ENCODE data around the gene SPECC1.

SPECC1 gene

DNA sequence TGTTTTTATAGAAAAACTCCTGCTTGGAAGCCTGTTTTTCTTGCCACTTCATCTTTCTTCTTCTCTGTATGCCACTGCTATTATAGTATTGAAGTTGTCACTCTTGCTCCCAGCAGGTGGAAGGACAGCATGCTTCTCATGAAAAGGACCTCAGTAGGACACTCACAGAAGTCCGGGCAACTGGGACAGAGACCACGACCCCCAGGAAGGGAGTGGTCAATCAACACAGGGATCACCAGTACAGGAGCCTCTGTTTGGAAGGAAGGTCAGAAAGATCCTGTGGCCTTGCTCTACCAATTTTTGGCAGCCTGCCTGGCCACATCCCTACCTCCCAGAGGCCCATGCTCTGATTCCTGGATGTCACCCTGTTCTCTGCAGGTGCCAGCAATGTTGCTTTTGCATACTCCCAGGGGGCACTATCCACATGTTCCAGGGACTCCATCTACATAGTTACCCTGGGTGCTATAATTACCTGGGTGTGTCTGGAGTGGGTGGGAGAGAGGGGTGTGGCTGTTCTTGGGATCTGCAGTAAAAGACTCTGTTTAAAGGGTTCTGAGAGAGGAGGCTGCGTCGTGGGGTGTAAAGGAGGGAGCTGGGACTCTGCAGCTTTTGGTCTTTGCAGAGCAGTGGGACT, 17.8 kb upstream of the SPECC1 start:
- H3K27ac ChIP-seq (ENCODE audit: low read length, poor library complexity, severe bottlenecking), result no peak overlapping the region
- no peak overlapping the region for H3K4me2 ChIP-seq (ENCODE audit: low read length, poor library complexity, severe bottlenecking)
- WGBS, result 62% methylated on average over 4 of the region's 4 CpGs
- H3K23ac ChIP-seq (ENCODE audit: low read length in 2 of 2), result no peak overlapping the region
- no peaks in the 10 kb centered on the region for H3K36me3 ChIP-seq (ENCODE audit: control insufficient read depth in 1 of 2, insufficient read depth in 2 of 2, low read depth in 1 of 2, low read length in 2 of 2)
- H3K27me3 ChIP-seq (ENCODE audit: control insufficient read depth in 1 of 2, insufficient read depth in 1 of 2, low read length in 2 of 2), result peaks cover 13 to 23% of the 10 kb centered on the region in 2 experiments
- H2BK12ac ChIP-seq (ENCODE audit: low read length in 2 of 2), result no peak overlapping the region
- no peak overlapping the region for H2BK120ac ChIP-seq (ENCODE audit: low read depth, low read length)
- no peak overlapping the region for H3K9ac ChIP-seq (ENCODE audit: low read length)
- H3K18ac ChIP-seq (ENCODE audit: low read depth in 1 of 2, low read length in 2 of 2), result no peak overlapping the region
- no peak overlapping the region for H3K14ac ChIP-seq (ENCODE audit: low read length in 2 of 2)
- H3K4me3 ChIP-seq (ENCODE audit: insufficient read depth in 1 of 2, low read depth in 1 of 2, low read length in 2 of 2), result no peak overlapping the region
- H2AK5ac ChIP-seq (ENCODE audit: low read length, severe bottlenecking), result no peak overlapping the region
- H4K91ac ChIP-seq (ENCODE audit: low read length), result no peak overlapping the region
- H3K79me1 ChIP-seq (replicated peaks; ENCODE audit: low read length, poor library complexity, severe bottlenecking), result no peaks in the 10 kb centered on the region
- no peak overlapping the region for H4K8ac ChIP-seq (ENCODE audit: low read length)
- H2AFZ ChIP-seq (ENCODE audit: low read depth, low read length), result no peak overlapping the region
- no peak overlapping the region for H3K4ac ChIP-seq (ENCODE audit: low read depth in 1 of 2, low read length in 2 of 2)
- DNase-seq, result no peak
- no peaks in the 10 kb centered on the region for H3K9me3 ChIP-seq (ENCODE audit: control insufficient read depth, low read length)
- H3K4me1 ChIP-seq (ENCODE audit: control insufficient read depth, insufficient read depth, low read depth, low read length), result peaks cover 4% of the 10 kb centered on the region
- H2BK5ac ChIP-seq (ENCODE audit: low read depth, low read length, poor library complexity, severe bottlenecking), result no peak overlapping the region
- H2BK15ac ChIP-seq (ENCODE audit: low read depth, poor library complexity, severe bottlenecking), result no peak overlapping the region

DNA sequence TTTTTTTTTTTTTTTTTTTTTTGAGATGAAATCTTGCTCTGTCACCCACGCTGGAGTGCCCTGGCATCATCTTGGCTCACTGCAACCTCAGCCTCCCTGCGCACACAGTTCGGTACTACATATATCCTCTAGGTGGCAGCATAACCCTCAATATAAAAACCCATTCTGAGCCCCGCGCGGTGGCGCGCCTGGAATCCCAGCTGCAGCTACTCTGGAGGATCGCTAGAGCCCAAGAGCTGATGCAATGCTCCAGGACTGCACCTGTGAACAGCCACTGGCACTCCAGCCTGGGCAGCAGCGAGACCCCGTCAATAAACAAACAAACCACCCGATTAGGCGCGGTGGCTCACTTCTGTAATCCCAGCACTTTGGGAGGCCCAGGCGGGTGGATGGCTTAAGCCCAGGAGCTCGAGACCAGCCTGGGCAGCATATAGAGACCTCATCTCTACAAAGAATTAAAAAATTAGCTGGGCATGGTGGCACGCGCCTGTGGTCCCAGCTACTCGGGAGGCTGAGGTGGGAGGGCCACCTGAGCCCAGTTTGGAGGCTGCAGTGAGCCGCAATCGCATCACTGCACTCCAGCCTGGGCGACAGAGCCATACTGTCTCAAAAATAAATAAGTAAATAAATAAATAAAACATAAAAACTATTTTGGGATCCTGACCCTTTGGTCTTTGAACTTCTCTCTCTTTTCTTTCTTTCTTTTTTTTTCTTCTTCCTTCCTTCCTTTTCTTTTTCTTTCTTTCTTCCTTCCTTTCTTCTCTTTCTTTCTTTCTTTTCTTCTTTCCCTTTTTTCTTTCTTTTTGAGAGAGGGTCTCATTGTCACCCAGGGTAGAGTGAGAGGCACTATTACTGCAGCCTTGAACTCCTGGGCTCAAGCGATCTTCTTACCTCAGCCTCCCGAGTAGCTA, 16.1 kb upstream of the SPECC1 start:
- Histone ChIP-seq H2BK15ac (ENCODE audit: low read depth, poor library complexity, severe bottlenecking) (no peak overlapping the region), H3K79me1 (replicated peaks; ENCODE audit: low read length, poor library complexity, severe bottlenecking) (no peaks in the 10 kb centered on the region), H3K4ac (ENCODE audit: low read depth in 1 of 2, low read length in 2 of 2) (no peak overlapping the region), H2AK5ac (ENCODE audit: low read length, severe bottlenecking) (no peak overlapping the region), H3K9me3 (ENCODE audit: control insufficient read depth, low read length) (no peaks in the 10 kb centered on the region), H3K27ac (ENCODE audit: low read length, poor library complexity, severe bottlenecking) (no peak overlapping the region), H3K14ac (ENCODE audit: low read length in 2 of 2) (no peak overlapping the region), H3K23ac (ENCODE audit: low read length in 2 of 2) (no peak overlapping the region), H2BK120ac (ENCODE audit: low read depth, low read length) (no peak overlapping the region), H4K91ac (ENCODE audit: low read length) (no peak overlapping the region), H3K36me3 (ENCODE audit: control insufficient read depth in 1 of 2, insufficient read depth in 2 of 2, low read depth in 1 of 2, low read length in 2 of 2) (no peaks in the 10 kb centered on the region), H3K9ac (ENCODE audit: low read length) (no peak overlapping the region), H3K4me1 (ENCODE audit: control insufficient read depth, insufficient read depth, low read depth, low read length) (peaks cover 6% of the 10 kb centered on the region), H2BK12ac (ENCODE audit: low read length in 2 of 2) (no peak overlapping the region), H4K8ac (ENCODE audit: low read length) (no peak overlapping the region), H2AFZ (ENCODE audit: low read depth, low read length) (no peak overlapping the region), H2BK5ac (ENCODE audit: low read depth, low read length, poor library complexity, severe bottlenecking) (no peak overlapping the region), H3K27me3 (ENCODE audit: control insufficient read depth in 1 of 2, insufficient read depth in 1 of 2, low read length in 2 of 2) (peaks cover 13 to 28% of the 10 kb centered on the region in 2 experiments), H3K4me2 (ENCODE audit: low read length, poor library complexity, severe bottlenecking) (peak overlapping the region; percentile 65), H3K18ac (ENCODE audit: low read depth in 1 of 2, low read length in 2 of 2) (no peak overlapping the region), H3K4me3 (ENCODE audit: insufficient read depth in 1 of 2, low read depth in 1 of 2, low read length in 2 of 2) (no peak overlapping the region)
- peak; percentile 85 for DNase-seq
- WGBS, result 17% methylated on average over 20 of the region's 24 CpGs

DNA sequence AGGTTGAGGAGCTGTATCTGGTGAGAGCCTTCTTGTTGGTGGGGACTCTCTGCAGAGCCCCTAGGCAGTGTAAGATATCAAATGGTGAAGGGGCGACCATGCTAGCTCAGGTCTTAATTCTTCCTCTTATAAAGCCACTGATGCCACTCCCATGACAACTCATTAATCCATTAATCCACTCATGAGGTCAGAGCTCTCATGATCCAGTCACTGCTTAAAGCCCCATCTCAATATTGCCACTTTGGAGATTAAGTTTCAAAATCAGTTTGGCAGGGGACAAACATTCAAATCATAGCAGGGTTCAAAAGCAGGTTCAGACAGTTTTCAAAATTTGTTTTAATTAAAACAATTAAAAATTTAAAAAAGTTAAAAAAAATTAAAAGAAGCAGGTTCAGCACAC, 13.1 kb upstream of the SPECC1 start:
- Histone ChIP-seq H2BK12ac (ENCODE audit: low read length in 2 of 2) (no peak overlapping the region), H3K27ac (ENCODE audit: low read length, poor library complexity, severe bottlenecking) (no peak overlapping the region), H3K4me2 (ENCODE audit: low read length, poor library complexity, severe bottlenecking) (no peak overlapping the region), H3K9me3 (ENCODE audit: control insufficient read depth, low read length) (no peaks in the 10 kb centered on the region), H3K4me3 (ENCODE audit: insufficient read depth in 1 of 2, low read depth in 1 of 2, low read length in 2 of 2) (no peak overlapping the region), H3K14ac (ENCODE audit: low read length in 2 of 2) (no peak overlapping the region), H4K8ac (ENCODE audit: low read length) (no peak overlapping the region), H3K4ac (ENCODE audit: low read depth in 1 of 2, low read length in 2 of 2) (no peak overlapping the region), H2AK5ac (ENCODE audit: low read length, severe bottlenecking) (no peak overlapping the region), H3K4me1 (ENCODE audit: control insufficient read depth, insufficient read depth, low read depth, low read length) (peaks cover 6% of the 10 kb centered on the region), H2AFZ (ENCODE audit: low read depth, low read length) (no peak overlapping the region), H3K36me3 (ENCODE audit: control insufficient read depth in 1 of 2, insufficient read depth in 2 of 2, low read depth in 1 of 2, low read length in 2 of 2) (no peaks in the 10 kb centered on the region), H3K27me3 (ENCODE audit: control insufficient read depth in 1 of 2, insufficient read depth in 1 of 2, low read length in 2 of 2) (peaks cover 10 to 22% of the 10 kb centered on the region in 2 experiments), H2BK120ac (ENCODE audit: low read depth, low read length) (no peak overlapping the region), H3K23ac (ENCODE audit: low read length in 2 of 2) (no peak overlapping the region), H3K18ac (ENCODE audit: low read depth in 1 of 2, low read length in 2 of 2) (no peak overlapping the region), H4K91ac (ENCODE audit: low read length) (no peak overlapping the region), H2BK5ac (ENCODE audit: low read depth, low read length, poor library complexity, severe bottlenecking) (no peak overlapping the region), H3K9ac (ENCODE audit: low read length) (no peak overlapping the region), H3K79me1 (replicated peaks; ENCODE audit: low read length, poor library complexity, severe bottlenecking) (no peaks in the 10 kb centered on the region), H2BK15ac (ENCODE audit: low read depth, poor library complexity, severe bottlenecking) (no peak overlapping the region)
- no peak for DNase-seq
- 100% methylated on average over 1 of the region's 1 CpG for WGBS

DNA sequence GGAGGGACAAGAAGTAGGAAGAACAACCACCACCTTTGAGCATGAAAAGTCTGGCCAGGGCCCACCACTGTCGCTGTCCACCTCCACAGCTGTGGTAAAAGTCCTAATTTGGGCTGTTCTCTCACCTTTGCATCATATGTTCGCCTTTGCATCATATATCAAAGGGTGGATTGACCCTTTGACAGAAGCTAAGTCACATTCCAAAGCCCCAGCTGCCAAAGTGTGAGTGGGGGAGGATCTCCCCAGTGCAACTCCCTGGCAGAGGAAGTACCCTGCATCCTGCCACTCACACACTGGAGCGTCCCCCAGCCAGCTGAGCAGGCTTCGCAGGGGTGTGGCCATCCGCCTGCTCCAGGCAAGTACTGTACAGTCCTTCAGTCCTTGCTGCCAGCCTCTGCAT, 12.7 kb upstream of the SPECC1 start:
- 67% methylated on average over 5 of the region's 5 CpGs for WGBS
- Histone ChIP-seq H4K8ac (ENCODE audit: low read length) (no peak overlapping the region), H4K91ac (ENCODE audit: low read length) (no peak overlapping the region), H3K4me1 (ENCODE audit: control insufficient read depth, insufficient read depth, low read depth, low read length) (peaks cover 6% of the 10 kb centered on the region), H3K27me3 (ENCODE audit: control insufficient read depth in 1 of 2, insufficient read depth in 1 of 2, low read length in 2 of 2) (peaks cover 6 to 18% of the 10 kb centered on the region in 2 experiments), H3K23ac (ENCODE audit: low read length in 2 of 2) (no peak overlapping the region), H3K18ac (ENCODE audit: low read depth in 1 of 2, low read length in 2 of 2) (no peak overlapping the region), H3K4me3 (ENCODE audit: insufficient read depth in 1 of 2, low read depth in 1 of 2, low read length in 2 of 2) (no peak overlapping the region), H3K27ac (ENCODE audit: low read length, poor library complexity, severe bottlenecking) (no peak overlapping the region), H3K79me1 (replicated peaks; ENCODE audit: low read length, poor library complexity, severe bottlenecking) (no peaks in the 10 kb centered on the region), H3K9me3 (ENCODE audit: control insufficient read depth, low read length) (no peaks in the 10 kb centered on the region), H3K9ac (ENCODE audit: low read length) (no peak overlapping the region), H2AK5ac (ENCODE audit: low read length, severe bottlenecking) (no peak overlapping the region), H2AFZ (ENCODE audit: low read depth, low read length) (no peak overlapping the region), H2BK120ac (ENCODE audit: low read depth, low read length) (no peak overlapping the region), H2BK15ac (ENCODE audit: low read depth, poor library complexity, severe bottlenecking) (no peak overlapping the region), H2BK12ac (ENCODE audit: low read length in 2 of 2) (no peak overlapping the region), H2BK5ac (ENCODE audit: low read depth, low read length, poor library complexity, severe bottlenecking) (no peak overlapping the region), H3K4me2 (ENCODE audit: low read length, poor library complexity, severe bottlenecking) (no peak overlapping the region), H3K14ac (ENCODE audit: low read length in 2 of 2) (peak overlapping the region in 1 of 2 experiments; percentile 26), H3K36me3 (ENCODE audit: control insufficient read depth in 1 of 2, insufficient read depth in 2 of 2, low read depth in 1 of 2, low read length in 2 of 2) (no peaks in the 10 kb centered on the region), H3K4ac (ENCODE audit: low read depth in 1 of 2, low read length in 2 of 2) (no peak overlapping the region)
- no peak for DNase-seq

All from mesenchymal stem cell (in vitro differentiated cells and primary cell).